Stimulated activated naive CD4-positive, alpha-beta T cell (primary cell): ENCODE data around the gene AHNAK2.
A peak's percentile ranks its signal among the peaks of the same experiment; 100 is the strongest.

Experiments used
- DNase-seq, 6 experiments: peaks; one replicate each; lab custom pipeline; 2025; lab: John Stamatoyannopoulos, UW

The AHNAK2 gene

DNA sequence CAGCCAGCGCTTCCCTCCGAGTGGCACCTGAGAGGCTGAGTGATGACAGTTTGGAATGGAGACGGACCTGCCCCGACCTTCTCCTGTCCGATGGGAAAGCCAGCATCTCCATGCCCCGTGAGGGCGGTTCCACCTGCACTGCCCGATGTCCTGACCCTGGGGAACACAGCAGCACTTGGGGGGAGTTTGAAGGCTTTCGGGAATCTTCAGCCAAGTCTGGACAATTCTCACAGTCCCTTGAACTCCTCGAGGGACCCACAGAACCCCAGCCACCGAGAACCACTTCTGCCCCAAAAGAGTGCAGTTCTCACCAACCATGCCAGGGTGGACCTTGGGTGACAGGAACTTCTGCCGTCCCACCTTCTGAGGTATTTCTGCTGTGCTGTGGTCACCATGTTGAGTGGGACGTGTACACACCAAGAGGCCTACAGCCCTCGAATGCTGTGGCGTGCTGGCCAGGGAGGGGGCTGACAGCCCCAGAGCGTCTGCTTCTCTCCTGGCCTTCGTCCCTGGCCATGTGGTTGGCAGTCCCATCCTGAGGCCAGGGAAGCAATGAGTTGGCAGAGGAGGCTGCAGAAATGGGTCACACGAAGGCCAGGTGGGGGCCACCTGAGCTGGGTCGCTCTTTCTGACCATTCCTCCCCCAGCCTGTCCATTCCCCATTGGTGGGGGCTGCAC lies 8.5 kb upstream of the AHNAK2 start:
- no peak for DNase-seq

- DNase-seq = peak; percentile 75 to 89 (median 84)
Measured at GRCh38 chr14:104985675-104986486, 7.7 kb upstream of the AHNAK2 start, which contains the start of gene CLBA1. Gene CLBA1, plus strand, starts transcription at chr14:104985788. Its CDS starts 644 bp downstream, at chr14:104986432.

- no peak for DNase-seq
Measured at GRCh38 chr14:104984056-104984894, 6.1 kb upstream of the AHNAK2 start.

- no peak for DNase-seq
Measured at GRCh38 chr14:104983231-104983721, 5.1 kb upstream of the AHNAK2 start.

DNA sequence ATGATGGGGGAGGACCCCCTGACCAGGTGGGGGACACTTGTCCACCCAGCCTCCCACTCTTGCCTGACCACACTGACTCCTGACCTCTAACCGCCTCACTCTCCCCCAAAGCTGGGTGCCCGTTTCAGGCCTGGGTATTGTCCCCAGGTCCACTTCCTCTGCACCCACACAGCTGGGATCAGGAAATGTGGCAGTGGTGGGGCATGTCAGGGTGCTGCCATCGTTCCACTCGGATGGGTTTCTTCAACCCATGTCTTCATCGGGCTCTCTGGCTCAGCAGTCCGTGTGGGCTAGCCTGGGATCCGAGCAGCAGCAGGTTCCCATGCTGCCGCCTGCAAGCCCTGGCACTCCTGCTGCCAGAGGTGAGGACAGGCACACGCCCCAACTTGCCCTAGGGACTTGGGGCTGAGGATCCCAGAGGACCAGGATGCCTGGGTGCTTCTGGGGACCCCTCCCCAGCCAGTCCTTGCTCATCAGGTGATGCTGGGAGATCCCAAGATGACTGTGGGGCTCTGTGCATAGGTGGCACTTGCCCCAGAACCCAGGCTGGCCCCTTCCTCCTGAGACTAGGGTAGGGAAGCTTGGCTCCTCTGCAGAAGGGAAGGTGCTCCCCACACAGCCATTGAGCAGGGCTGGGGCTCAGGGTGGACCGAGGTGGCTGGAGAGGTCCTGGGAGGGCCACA lies 4.5 kb upstream of the AHNAK2 start:
- DNase-seq = no peak

DNA sequence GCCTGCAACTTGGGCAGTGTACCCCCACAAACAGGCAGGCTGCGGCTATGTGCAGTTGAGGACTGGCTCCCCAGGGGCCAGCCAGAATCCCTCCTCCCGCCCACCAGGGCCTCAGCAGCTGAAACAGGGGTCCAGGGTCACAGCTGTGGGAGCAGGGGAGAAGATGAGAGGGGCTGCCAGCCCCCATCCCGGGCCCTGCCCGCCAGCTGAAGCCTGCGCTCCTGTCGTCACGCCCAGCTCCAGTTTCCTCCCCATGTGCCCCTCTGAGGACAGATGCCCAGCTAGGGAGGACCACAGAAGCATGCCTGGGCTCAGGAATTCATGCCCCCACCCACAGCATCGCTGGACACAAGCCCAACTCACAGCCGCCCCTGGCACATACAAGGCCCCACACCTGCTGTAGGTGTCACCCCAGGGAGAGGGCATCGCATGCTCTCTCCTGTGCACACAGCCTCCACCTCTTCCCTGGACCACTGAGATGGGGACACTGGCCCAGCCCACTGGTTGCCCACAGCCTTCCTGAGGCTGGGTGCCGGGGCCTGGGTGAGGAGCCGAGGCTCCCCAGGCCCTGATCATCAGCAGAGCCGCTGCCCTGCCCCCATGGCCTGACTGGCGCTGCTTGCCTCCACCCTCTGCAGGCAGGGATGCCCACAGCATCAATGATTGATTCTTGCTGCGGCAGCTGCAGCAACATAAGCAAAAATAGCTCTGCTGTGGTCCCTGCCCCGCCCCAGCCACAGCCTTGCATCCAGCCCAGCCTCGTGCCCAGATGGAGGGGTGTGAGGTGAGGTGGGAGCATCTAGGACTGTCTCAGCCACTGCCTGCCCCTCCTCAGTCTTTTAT lies 3.7 kb upstream of the AHNAK2 start:
- no peak for DNase-seq

GRCh38 chr14:104980611-104981531 lies 2.7 kb upstream of the AHNAK2 start:
- no peak for DNase-seq

DNA sequence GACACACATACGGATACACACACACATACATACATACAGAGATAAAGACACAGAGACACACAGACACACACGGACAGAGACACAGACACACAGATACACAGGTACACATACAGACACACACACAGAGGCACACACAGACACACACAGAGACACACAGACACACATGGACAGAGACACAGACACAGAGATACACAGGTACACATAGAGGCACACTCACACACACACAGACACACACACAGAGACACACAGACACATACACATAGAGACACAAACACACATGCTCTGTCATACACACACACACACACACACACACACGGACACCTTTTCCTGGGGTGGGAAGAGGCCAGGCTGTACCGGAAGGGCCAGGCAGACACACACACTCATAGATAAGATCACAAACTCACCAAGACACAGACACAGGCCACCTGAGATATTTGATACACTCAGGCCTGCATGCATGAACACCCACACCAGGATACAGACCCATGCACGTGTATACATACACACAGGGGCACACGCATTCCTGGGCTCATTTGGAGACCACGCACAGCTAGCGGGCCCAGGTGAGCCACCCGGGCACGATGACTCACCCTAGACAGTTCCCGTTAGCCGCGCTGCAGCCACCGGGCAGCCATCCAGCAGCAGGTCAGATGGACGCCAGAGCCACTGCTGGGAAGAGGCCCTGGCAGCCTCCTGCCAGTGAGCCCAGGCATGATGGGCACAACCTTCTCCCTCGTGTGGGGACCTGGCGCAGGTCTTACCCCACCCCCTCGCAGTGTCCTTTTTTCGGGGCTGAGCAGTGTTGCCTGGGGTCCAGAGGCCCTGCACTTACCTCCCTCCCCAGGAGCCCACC lies 1.8 kb upstream of the AHNAK2 start:
- DNase-seq = no peak

DNA sequence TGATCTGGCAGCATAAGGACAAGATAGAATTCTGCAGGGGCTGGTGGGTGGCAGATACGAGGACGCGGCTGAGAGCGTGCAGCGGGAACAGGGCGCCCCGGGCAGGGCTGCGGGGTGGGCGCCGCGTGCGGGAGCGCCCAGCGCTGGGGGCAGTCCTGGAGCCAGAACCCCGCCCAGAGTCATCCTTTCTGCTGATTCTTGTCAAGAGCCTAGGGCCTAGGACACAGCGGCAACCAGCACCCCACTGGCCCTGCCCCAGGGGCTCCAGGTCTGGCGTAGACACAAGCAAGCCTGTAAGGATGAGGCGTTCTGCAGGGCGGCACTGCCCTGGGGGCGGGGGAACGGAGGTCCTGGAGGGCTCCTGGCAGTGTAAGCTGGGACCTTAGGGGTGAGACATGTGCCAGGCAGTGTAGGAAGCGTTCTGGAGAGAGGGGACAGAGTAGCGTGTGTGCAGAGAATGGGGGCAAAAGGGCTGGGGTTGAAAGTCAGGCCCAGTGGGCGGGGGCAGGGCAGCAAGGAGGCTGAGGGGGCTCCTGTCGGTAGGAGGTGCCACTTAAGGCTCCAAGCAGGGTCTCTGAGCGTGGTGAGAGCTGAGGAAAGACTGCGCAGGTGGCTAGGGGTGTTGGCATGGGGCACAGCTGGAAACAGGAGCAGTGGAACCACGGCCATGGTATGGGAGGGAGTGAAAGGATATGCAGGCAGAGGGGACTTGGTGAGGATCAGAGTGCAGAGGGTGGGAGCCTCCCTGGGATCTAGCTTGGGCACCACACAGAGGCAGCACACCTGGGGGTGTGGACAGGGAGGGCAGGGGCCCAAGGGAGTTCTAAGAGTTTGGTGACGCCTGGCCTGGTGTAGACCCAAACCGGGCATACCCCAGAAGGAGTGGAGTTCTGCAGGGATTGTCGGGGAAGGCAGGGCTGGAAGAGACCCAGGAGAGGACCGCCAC lies 845 bp upstream of the AHNAK2 start:
- no peak for DNase-seq

- no peak for DNase-seq
Measured at GRCh38 chr14:104977008-104977680, 1.0 kb downstream of the AHNAK2 start.

DNA sequence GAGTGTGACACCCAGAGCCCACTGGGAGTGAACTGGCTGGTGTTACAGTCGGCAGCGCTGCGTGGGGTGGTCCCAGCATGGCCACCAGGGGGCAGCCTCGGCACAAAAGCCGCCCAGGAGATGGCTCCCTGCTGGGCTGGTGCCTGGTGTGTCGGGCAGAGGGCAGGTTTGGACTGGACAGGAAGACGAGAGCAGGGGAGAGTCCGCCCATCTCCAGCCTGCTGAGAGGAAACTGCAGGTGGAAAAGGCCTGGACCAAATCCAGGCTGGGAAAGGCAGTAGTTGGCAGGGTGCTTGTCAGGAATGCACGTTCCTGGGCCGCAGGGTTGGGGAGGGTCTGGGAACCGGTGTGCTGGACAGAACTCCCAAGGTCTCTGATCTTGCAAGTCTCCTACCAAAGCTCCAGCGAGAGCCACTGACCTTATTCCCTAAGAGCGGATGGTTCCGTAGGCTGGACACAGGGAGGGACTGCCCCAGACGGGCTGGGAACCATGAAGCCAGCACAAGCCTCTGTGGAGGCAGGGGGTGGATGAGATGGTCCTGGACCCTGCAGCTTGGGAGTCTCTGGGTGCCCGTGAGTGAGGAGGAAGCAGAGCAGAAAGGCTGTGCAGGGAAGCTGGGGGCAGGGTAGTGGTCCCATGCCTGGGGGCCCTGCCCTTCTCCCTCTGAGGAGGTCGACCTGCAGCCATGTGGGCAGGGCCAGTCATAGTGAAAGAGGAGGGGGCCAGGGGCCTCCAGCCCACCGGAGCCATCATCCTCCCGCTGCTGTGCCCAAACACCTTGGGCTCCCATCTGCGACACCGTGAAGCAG lies 1.8 kb downstream of the AHNAK2 start:
- DNase-seq = peak; percentile 61 to 87 (median 79)

DNA sequence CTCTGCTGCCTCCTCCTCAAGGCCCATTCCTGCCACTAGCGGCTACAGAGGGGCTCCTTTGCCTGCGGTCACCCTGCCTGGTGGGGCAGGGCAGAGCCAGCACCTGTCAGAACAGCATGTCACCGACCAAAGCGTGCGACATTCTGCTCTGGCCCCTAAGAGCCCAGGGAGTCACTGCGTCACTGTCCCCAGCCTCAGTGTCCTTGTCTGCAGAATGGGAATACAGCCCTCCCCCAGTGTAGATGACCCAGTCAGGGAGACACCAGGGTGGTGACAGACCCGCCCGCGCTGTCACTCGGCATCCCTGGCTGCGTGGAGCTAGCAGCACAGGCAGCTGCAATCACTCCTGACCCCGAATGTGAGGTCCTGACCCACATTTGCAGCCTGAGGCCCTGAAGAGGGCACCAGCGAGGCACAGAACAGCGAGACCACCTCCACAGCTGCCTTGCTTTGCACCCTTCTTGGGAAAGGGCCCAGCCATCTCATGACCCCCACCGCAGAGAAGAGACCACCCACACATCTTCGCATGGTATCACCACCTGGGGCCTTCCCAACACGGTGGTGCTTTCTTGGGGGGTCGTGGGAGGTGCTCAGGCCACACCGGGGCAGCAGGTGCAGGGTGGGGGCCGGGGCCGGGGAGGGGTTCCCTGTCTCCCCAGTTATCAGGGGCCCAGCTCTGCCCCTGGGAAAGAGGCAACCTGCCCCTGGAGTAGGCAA lies 2.5 kb downstream of the AHNAK2 start:
- no peak for DNase-seq

DNA sequence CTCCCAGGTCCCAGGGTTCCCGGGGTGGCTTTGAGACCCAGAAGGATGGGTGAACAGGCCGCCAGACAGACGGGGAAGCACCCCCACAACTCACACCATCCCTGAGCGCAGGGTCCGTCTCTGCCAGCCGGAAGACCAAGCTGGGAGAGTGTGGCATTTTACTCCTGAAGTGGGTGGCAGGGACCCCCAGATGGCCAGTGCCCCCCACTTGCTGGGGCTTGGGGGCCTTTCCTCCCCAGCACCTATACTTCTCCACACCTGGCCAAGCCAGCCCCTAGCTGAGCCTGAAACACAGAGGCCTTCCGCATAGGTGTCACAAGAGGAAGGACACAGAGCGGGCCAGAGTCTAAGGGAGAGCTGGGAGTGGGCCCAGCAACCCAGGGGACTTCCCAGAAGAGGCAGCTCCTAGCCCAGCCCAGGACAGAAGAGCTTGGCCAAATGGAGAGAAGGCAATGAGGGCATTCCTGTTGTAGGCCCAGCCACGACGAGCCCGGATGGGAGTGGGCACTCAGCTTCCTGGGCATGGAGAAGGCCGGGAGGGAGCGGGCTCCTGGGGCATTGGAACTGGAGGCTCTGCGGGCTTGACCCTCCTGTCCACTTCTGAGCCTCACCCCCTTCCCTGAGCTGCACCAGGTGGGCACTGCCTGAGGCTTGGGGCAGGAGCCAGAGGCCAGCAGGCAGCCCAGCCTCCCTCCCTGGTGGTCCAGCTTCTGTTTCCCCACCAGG lies 3.3 kb downstream of the AHNAK2 start:
- DNase-seq = no peak

GRCh38 chr14:104974146-104974541 lies 4.0 kb downstream of the AHNAK2 start:
- DNase-seq = no peak
